GM18873 (cell line): ENCODE measurements around the gene ZNF516.

Experiments used
- ATAC-seq: cut with Tn5 transposase; IDR thresholded peaks from one replicate; pipeline ENCODE4 v1.9.1; 2021; ENCODE audit warnings: mild to moderate bottlenecking, moderate library complexity, moderate number of reproducible peaks; ENCODE audit not compliant: unreplicated experiment, low FRiP score

The ZNF516 gene

GRCh38 chr18:76350134-76351025 is 144.7 kb downstream of the ZNF516 start:
- no peak for ATAC-seq

GRCh38 chr18:76349067-76349715 is 145.9 kb downstream of the ZNF516 start:
- ATAC-seq: peak; percentile 57

GRCh38 chr18:76348267-76349066 is 146.6 kb downstream of the ZNF516 start:
- ATAC-seq: no peak

GRCh38 chr18:76347341-76347740 is 147.7 kb downstream of the ZNF516 start:
- ATAC-seq: no peak

GRCh38 chr18:76346490-76347130 is 148.4 kb downstream of the ZNF516 start:
- no peak for ATAC-seq

- no peak for ATAC-seq
These were observed 149.1 kb downstream of the ZNF516 start for GRCh38 chr18:76345901-76346300.

GRCh38 chr18:76343938-76344569 is 151.0 kb downstream of the ZNF516 start:
- ATAC-seq: no peak

- ATAC-seq: no peak
These were observed 154.6 kb downstream of the ZNF516 start for GRCh38 chr18:76340410-76340809.

- no peak for ATAC-seq
These were observed 155.8 kb downstream of the ZNF516 start for GRCh38 chr18:76339246-76339620.

GRCh38 chr18:76338619-76339245 is 156.3 kb downstream of the ZNF516 start:
- no peak for ATAC-seq

GRCh38 chr18:76338088-76338487 is 157.0 kb downstream of the ZNF516 start:
- ATAC-seq: no peak

- no peak for ATAC-seq
These were observed 159.0 kb downstream of the ZNF516 start for GRCh38 chr18:76335859-76336640.

- ATAC-seq: no peak
These were observed 166.9 kb downstream of the ZNF516 start for GRCh38 chr18:76328140-76328539.

GRCh38 chr18:76323891-76324290 is 171.2 kb downstream of the ZNF516 start:
- ATAC-seq: no peak

- no peak for ATAC-seq
These were observed 172.4 kb downstream of the ZNF516 start for GRCh38 chr18:76322686-76323085.

- no peak for ATAC-seq
These were observed 175.7 kb downstream of the ZNF516 start for GRCh38 chr18:76319366-76319765.

GRCh38 chr18:76318607-76319006 is 176.4 kb downstream of the ZNF516 start:
- ATAC-seq: no peak

- no peak for ATAC-seq
These were observed 177.9 kb downstream of the ZNF516 start for GRCh38 chr18:76317136-76317535.

GRCh38 chr18:76315722-76316230 is 179.3 kb downstream of the ZNF516 start:
- ATAC-seq: no peak
